GM19043 (cell line): ENCODE results near the gene PIP5K1B.
"Not testable (repeated sequence)": the region's sequence is repeated elsewhere in the genome, so short reads cannot be mapped to it uniquely, and the experiment has no call there.

Experiments
- ATAC-seq: cut with Tn5 transposase; IDR thresholded peaks from one replicate; pipeline ENCODE4 v1.9.1; 2021; ENCODE audit warnings: low read depth; ENCODE audit not compliant: unreplicated experiment

PIP5K1B gene

DNA sequence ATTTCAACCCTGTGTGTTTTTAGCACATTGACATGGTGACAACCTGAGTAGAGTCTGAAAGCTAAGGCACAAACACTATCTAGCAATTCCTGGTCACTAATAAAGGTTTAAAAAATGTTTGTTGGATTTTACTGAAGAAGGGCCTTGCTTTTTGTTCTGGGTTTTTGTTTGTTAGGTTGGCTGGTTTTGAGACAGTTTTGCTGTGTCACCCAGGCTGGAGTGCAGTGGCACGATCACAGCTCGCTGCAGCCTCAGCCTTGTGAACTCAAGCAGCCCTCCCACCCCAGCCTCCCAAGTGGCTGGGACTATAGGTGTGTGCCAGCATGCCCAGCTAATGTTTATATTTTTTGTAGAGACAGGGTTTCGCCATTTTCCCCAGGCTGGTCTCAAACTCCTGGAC, 269.9 kb downstream of the PIP5K1B start:
- ATAC-seq: no peak

DNA sequence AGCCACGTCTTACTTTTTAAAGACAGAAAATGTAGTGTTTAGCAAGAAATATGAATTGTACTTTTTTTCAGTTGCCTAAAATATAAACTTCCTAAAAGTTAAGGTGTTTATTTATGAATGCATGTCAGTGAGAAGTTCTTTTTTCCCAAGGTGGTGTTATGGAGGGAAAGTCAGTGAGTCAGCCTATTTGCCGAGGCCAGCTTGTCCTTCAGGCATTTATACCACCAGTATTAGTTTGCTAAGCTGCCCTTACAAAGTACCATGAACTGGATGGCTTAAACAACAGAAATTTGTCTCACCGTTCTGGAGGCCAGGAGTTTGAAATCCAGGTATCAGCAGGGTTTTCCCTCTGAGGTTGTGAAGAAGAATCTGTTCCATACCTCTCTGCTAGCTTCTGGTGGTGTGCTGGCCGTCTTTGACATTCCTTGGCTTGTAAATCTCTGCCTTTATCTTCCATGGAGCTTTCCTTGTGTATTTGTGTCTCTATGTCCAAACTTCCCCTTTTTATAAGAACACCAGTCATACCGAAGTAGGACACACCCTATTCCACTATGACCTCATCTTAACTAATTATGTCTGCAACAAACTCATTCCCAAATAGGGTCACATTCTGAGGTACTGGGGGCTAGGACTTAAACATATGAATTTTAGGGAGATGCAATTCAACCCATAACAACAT, 270.5 kb downstream of the PIP5K1B start:
- no peak for ATAC-seq

DNA sequence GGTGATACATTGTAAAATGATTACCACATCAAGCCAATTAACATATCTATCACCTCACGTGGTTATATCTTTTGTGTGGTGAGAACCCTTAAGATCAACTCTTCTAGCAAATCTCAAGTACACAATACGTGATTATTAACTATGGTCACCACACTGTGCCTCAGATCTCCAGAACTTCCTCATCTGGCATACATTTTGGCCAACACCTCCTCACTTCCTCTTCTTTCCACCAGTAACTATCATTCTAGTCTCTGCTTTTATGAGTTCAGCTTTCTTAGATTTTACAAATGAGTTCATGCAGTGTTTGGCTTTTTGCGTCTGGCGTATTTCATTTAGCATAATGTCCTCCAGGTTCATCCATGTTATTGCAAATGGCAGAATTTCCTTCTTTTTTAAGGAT, 273.0 kb downstream of the PIP5K1B start:
- peak; percentile 28 for ATAC-seq

DNA sequence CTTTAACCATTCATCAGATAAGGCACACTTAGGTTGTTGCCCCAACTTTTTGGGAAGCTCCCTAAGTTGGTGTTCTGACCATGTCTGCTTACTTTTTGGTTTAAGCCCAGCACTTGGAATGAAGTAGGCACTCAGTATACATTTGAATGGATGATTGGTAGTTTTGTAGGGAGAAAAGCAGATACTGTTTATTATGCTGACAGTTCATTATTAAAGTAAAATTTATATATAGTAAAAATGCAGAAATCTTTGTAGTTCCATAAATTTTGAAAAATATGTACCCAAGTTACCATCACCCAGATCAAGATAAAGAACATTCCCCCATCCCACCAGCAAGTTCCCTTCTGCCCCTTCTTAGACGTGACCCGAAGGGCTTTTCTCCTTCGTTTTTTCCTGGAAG, 273.5 kb downstream of the PIP5K1B start:
- no peak for ATAC-seq

- no peak for ATAC-seq
Measured at GRCh38 chr9:68979538-68980314, 274.7 kb downstream of the PIP5K1B start.

DNA sequence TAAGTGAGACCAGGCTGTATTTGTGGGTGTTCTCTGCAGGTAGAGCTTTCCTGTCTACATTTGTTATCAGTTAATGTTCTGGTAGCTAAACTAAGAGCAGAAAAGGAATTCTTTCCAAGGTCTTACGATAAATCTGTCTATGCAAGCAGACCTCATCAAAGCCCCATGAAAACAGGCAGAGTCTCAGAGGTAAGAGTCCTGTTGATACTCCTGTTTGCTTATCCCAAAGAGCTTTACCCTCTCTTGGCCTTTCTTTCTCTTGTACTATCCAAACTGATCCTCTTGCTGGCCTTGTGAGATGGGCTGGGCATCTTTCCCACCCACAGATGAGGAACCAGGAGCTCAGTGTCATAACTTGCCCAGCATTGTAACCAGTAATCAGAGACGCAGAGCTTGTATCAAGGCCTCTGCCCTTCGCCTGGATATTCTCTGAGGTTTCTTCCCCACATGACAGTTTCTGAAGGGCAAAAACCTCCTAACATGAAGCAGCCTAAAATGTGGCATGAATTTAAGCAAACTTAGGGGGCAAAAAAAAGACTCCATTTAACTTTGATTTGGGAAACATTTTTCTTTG, 275.4 kb downstream of the PIP5K1B start:
- ATAC-seq: no peak

GRCh38 chr9:68981789-68982188, 276.7 kb downstream of the PIP5K1B start:
- ATAC-seq: peak; percentile 43

DNA sequence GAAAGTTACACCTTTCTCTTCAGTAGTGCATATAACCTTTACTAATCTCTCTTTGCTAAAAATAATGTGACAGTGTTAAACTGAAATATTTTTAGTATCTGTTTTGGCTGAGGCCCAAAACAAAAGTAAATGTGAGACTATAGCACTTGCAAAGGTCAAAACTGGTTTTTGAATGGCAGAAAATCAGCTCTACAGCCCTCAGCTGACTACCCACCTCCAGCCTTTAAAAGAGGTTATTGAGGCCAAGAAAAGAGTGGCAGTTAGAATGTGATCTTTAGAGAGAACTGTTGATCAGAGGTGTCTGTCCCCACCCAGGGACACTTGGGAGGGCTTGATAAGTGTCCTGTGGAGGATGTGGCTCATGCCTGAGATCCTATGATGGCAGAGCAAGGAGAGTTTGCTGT, 278.0 kb downstream of the PIP5K1B start:
- ATAC-seq: peak; percentile 34

DNA sequence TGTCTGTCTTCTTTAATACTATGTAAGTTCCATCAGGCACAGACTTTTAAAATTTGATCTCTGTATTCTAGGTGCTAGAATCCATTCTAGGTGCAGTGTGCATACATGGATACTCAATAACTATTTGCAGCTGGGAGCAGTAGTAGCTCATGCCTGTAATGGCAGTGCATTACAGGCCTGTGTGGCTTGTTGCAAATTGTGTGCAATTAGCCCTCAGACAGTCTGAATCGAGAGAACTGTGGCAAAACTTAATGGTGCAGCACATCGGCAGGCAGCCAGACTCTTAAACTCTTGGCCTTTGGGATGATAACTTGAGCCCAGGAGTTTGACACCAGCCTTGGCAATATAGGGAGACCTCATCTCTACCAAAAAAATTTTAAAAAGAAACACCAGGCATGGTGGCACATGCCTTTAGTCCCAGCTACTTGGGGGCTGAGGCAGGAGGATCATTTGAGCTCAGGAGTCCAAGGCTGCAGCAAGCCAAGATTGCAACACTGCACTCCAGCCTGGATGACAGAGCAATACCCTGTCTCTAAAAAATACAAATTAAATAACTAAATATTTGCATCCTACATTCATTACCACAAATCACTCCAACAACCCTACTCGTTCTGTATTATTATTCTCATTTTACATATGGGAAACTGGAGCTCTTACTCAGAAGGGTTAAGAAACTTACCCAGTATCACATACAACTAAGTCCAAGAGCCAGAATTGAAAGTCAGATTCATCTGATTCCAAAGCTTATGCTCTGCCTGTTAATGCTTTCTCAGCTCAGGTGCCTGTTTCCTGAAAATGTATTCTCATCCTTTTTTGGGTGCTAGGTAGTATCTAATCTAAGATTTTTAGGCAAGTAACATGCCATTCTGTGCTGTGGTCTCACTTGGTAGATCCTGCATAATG, 278.7 kb downstream of the PIP5K1B start:
- no peak for ATAC-seq

- not testable (repeated sequence) for ATAC-seq
Measured at GRCh38 chr9:68986949-68987348, 281.9 kb downstream of the PIP5K1B start.

DNA sequence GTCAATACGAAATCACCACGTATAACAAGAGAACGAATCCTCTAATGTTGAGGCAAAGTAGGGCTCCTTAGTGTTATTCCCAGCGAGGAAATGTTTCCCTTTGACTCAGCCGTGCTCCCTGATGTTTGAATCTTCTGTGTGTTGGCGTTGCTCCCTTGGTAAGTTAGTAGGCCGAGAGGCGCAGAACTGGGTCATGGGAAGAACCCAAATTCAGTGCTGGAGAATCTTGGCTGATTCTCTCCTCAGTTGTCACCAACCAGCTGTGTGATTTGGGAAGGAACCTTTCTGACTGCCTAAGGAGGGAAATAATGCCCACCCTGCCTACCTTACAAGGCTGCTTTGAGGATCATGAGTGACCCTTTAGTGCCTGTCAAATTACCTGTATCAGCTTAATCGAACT, 286.4 kb downstream of the PIP5K1B start:
- no peak for ATAC-seq

DNA sequence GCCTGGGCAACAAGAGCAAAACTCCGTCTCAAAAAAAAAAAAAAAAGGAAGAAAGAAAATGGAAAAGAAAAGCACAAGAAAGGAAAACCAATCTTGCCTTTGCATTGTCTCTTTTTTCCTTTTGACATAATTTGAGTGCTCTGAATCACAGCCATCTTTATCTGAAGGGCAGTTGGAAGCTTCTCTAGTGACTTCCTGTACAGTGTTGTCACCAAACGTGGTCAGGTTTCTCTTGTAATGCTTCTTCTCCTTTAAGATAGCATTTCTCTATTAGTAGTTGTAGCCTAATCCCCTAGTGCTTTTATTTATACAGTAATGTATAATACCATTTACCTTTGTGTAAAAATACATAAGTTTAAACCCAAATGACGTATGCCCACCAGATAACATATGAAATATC, 290.7 kb downstream of the PIP5K1B start:
- no peak for ATAC-seq

DNA sequence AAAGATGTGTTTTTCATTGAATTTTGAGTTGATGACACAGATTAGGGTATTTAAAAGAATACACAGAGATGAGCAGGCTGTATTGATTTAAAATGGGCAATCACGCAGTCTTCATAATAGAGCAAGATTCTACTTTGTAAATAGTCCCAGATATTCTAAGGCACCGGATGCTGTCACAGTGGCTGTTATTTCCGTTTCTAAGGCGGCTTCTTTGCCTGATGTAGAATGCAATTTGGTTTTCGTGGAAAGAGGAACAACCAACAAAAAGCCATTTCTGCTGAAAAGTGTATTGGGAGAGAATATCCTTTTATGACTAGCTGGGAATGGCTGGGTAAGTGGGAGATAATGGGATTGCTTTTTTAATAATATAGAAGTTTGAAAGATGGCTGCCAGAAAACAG, 291.4 kb downstream of the PIP5K1B start:
- no peak for ATAC-seq

- ATAC-seq: no peak
Measured at GRCh38 chr9:68997666-68998065, 292.6 kb downstream of the PIP5K1B start.

DNA sequence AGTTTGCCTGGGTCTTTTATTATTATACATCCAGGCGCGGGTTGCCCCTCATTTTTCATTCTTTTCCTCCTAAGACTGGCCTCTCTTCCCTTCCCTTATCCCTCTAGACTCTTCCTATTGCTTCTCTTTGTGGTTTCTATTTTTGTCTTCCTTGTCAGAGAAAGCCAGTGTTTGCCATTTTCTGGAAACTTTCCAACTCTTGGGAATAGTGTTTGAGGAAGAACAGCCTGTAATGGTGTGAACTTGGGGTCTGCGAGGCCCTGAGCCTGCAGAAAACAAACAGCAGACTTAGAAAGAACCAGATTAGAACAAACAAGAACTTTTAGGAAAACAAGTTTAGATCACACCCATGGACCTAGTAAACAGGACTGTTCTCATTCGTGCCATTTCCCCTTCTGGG, 293.3 kb downstream of the PIP5K1B start:
- ATAC-seq: no peak

DNA sequence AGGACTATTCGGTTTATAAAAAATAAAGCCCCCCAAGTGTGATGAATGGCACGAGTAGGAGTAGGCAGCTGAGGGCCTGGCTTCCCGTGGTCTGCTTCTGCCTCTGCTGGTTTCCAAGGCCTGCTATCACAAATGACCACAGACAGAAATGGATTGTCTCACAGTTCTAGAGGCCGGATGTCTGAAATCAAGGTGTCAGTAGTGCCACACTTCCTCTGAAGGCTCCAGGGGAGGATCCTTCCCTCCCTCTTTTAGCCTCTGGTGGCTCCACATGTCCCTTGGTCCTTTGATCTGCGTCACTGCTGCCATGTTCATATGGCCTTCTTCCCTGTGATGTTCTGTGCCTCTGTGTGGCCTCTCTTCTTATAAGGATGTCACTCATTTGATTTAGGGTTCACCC, 293.8 kb downstream of the PIP5K1B start:
- ATAC-seq: no peak

- ATAC-seq: peak; percentile 85
Measured at GRCh38 chr9:68999393-69000105, 294.5 kb downstream of the PIP5K1B start.

DNA sequence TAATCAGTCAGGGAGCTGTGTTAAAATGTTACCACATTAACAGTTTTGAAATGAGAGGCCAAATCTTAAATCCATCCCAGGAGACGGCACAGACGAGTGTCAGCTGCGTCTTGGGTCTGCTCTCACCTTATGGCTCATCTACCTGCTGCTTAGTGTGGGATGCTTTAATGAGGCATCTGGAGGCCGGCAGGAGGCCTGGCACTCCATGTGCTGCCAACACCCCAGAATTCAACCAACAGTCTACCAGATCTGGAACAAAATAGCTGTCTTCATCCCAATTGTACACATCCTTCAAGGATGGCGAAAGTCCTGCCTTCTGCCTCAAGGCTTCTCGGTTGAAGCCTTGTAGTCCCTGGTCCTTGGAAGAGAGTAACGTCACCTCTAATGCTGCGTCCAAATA, 296.9 kb downstream of the PIP5K1B start:
- ATAC-seq: no peak

DNA sequence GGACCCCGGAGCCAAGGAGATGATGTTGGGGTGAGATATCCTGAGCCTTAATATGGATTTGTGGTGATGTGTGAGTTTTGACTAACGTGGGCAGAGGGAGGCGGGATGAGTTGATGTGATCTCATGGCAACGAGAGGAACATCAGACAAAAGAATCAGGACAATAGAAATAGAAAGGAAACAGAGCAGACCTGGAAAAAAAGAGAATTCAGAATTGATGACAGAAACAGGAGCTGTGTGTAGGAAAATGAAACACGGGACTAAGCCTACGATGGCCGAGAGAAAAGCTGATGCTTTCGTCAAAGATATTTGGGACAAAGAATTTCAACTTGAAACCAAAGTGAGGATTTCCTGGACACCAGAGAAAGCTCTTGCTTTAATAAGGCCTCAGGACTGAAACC, 298.0 kb downstream of the PIP5K1B start:
- no peak for ATAC-seq

DNA sequence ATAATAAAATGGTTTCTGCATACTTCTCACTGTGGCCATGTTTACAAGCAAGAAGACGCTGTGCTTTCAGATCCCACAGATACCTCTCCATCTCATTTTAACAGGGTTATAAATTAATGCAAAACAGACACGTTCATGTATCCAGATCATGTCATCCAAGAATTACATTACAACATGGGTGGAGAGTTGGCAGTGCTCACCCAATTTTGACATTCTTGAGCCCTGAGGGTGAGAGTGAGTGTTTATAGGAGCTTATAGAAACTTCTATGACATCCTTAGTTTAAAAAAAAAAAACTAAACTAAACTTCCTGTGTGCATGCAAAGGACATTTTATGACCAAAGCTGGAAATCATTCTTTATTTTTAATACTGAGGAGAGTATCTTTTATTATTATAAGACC, 299.8 kb downstream of the PIP5K1B start:
- no peak for ATAC-seq
